GM12878 (cell line): ENCODE results near the gene CACNA2D3. TPM values are rescaled to one million over a fixed set of nuclear protein-coding genes. Genes with fewer than 3 reads are reported as not detected.

Experiments used
- ATAC-seq: fragments of 200-7000 bp; cut with Tn5 transposase; 3 replicates; pipeline ENCODE4 v1.9.1; 2020; ENCODE audit warnings: mild to moderate bottlenecking, moderate library complexity
- BruUV-seq: library from RNA; stranded (reverse); fragments of 400-500 nt; replicated peaks from 2 replicates; lab custom pipeline; 2021; lab: Mats Ljungman, UMichigan
- CTCF ChIA-PET: fragments of 300-600 bp; sonication (Branson Sonifier 250); formaldehyde crosslinking; extraction: SDS; loops from one replicate; lab custom pipeline; 2021; ENCODE audit warnings: inconsistent platforms; lab: Yijun Ruan, JAX
- POLR2A ChIA-PET: fragments of 350-600 bp; formaldehyde crosslinking; extraction: SDS; loops from one replicate; lab custom pipeline; 2021; ENCODE audit warnings: inconsistent platforms; lab: Charles Lee
- RAD21 ChIA-PET: fragments of 300-600 bp; sonication (Branson Sonifier 250); formaldehyde crosslinking; loops from one replicate; lab custom pipeline; 2023; ENCODE audit warnings: antibody characterized with exemption; ENCODE audit not compliant: unreplicated experiment; lab: Charles Lee
- SMC1A ChIA-PET: fragments of 300-600 bp; sonication (Branson Sonifier 250); formaldehyde crosslinking; loops from one replicate; lab custom pipeline; 2023; ENCODE audit not compliant: unreplicated experiment, uncharacterized antibody; lab: Charles Lee
- DNase-seq: peaks from one replicate; pipeline ENCODE4 v3.0.0-alpha.2; 2011; ENCODE audit warnings: low read depth, low spot score
- FAIRE-seq: peaks from 3 replicates; lab custom pipeline; 2011; peaks lifted over from hg19 to GRCh38; lab: Jason Lieb, UNC
- H2AFZ ChIP-seq: 2 replicates; pipeline ENCODE4 v1.6.0; 2011; ENCODE audit warnings: low read depth, low read length, control low read depth; ENCODE audit not compliant: control insufficient read depth
- H3K27ac ChIP-seq: 2 replicates; pipeline ENCODE4 v1.5.1; 2011; ENCODE audit warnings: control low read depth; ENCODE audit not compliant: control insufficient read depth, insufficient read depth
- H3K27me3 ChIP-seq, 2 experiments: replicated peaks in 1 of 2; 2 replicates each; pipeline versions ENCODE4 v1.6.0 to v1.6.1; 2011; ENCODE audit warnings: low read length in 1 of 2; ENCODE audit not compliant: control insufficient read depth in 2 of 2, insufficient read depth in 2 of 2
- H3K36me3 ChIP-seq, 2 experiments: 2 replicates each; pipeline ENCODE4 v1.5.1; 2011; ENCODE audit warnings: low read length in 1 of 2; ENCODE audit not compliant: control insufficient read depth in 2 of 2, insufficient read depth in 2 of 2
- H3K4me1 ChIP-seq: 2 replicates; pipeline ENCODE4 v1.6.1; 2011; ENCODE audit warnings: mild to moderate bottlenecking, low read length, moderate library complexity, mixed read lengths; ENCODE audit not compliant: control insufficient read depth, insufficient read depth
- H3K4me2 ChIP-seq: 2 replicates; pipeline ENCODE4 v1.6.0; 2011; ENCODE audit warnings: control low read depth; ENCODE audit not compliant: control insufficient read depth, insufficient read depth
- H3K4me3 ChIP-seq: fragments of 200-600 bp; sonication (generic); 2 replicates; pipeline ENCODE4 v1.5.1; 2016
- H3K79me2 ChIP-seq: 2 replicates; pipeline ENCODE4 v1.6.0; 2011; ENCODE audit warnings: low read length; ENCODE audit not compliant: control insufficient read depth, insufficient read depth
- H3K9ac ChIP-seq: 2 replicates; pipeline ENCODE4 v1.8.0; 2011; ENCODE audit warnings: low read length, control low read depth, mixed read lengths; ENCODE audit not compliant: control insufficient read depth, insufficient read depth
- H3K9me3 ChIP-seq: replicated peaks from 3 replicates; pipeline ENCODE4 v1.5.1; 2011; ENCODE audit warnings: mild to moderate bottlenecking, low read length; ENCODE audit not compliant: control insufficient read depth, insufficient read depth
- H4K20me1 ChIP-seq: 2 replicates; pipeline ENCODE4 v1.6.0; 2011; ENCODE audit not compliant: control insufficient read depth, insufficient read depth
- ATF3 ChIP-seq: IDR thresholded peaks from 2 replicates; pipeline ENCODE4 v1.6.1; 2011; ENCODE audit warnings: low read depth, mild to moderate bottlenecking, low read length, moderate library complexity, borderline replicate concordance; ENCODE audit errors: extremely low read depth
- BACH1 ChIP-seq: fragments of 450-650 bp; IDR thresholded peaks from 2 replicates; pipeline ENCODE4 v1.6.1; 2017; ENCODE audit warnings: mild to moderate bottlenecking, borderline replicate concordance
- ELK1 ChIP-seq: IDR thresholded peaks from 2 replicates; pipeline ENCODE4 v1.6.1; 2012; ENCODE audit warnings: low read depth, low read length, improper control_type of control experiment
- MEF2B ChIP-seq: fragments of 450-650 bp; IDR thresholded peaks from 2 replicates; pipeline ENCODE4 v1.6.1; 2018; ENCODE audit warnings: mild to moderate bottlenecking, moderate library complexity; ENCODE audit not compliant: partially characterized antibody, poor library complexity, severe bottlenecking
- MYB ChIP-seq: fragments of 150-350 bp; IDR thresholded peaks from 2 replicates; pipeline ENCODE4 v1.6.1; 2014; ENCODE audit warnings: mild to moderate bottlenecking, low read depth, low read length, borderline replicate concordance
- NBN ChIP-seq: fragments of 450-650 bp; IDR thresholded peaks from 2 replicates; pipeline ENCODE4 v1.6.1; 2016
- NR2F1 ChIP-seq: fragments of 450-650 bp; conservative IDR thresholded peaks from 2 replicates; pipeline ENCODE4 v1.6.1; 2017; ENCODE audit warnings: mild to moderate bottlenecking
- RAD51 ChIP-seq: fragments of 450-650 bp; IDR thresholded peaks from 2 replicates; pipeline ENCODE4 v1.6.1; 2016; ENCODE audit warnings: moderate library complexity, mild to moderate bottlenecking, inconsistent platforms
- SIN3A ChIP-seq: IDR thresholded peaks from 2 replicates; pipeline ENCODE4 v1.6.1; 2012; ENCODE audit warnings: low read depth, low read length, improper control_type of control experiment
- SMAD5 ChIP-seq: IDR thresholded peaks from 2 replicates; pipeline ENCODE4 v1.6.1; 2016; ENCODE audit warnings: antibody characterized with exemption, low read depth
- SRF ChIP-seq, 2 experiments: IDR thresholded peaks; 2 replicates each; pipeline ENCODE4 v1.6.1; 2011; ENCODE audit warnings: low read depth in 2 of 2, low read length in 2 of 2, mild to moderate bottlenecking in 1 of 2, moderate library complexity in 1 of 2
- STAT3 ChIP-seq: IDR thresholded peaks from 2 replicates; pipeline ENCODE4 v1.6.1; 2011; ENCODE audit warnings: low read depth, low read length, improper control_type of control experiment
- TBL1XR1 ChIP-seq: IDR thresholded peaks from 2 replicates; pipeline ENCODE4 v1.6.1; 2012; ENCODE audit warnings: low read depth, low read length, improper control_type of control experiment
- ZNF622 ChIP-seq: fragments of 450-650 bp; IDR thresholded peaks from 2 replicates; pipeline ENCODE4 v1.6.1; 2017; ENCODE audit warnings: mild to moderate bottlenecking, inconsistent platforms
- ZZZ3 ChIP-seq: IDR thresholded peaks from 2 replicates; pipeline ENCODE4 v1.6.1; 2011; ENCODE audit warnings: low read depth; ENCODE audit not compliant: control insufficient read depth, insufficient read length
- WGBS: methylation state at CpG from one replicate; pipeline ENCODE4 v1.1.6; 2016; ENCODE audit warnings: low lambda C conversion rate; ENCODE audit not compliant: insufficient replicate concordance, insufficient coverage; ENCODE audit errors: missing lambda C conversion rate; 5-methylcytosine and 5-hydroxymethylcytosine counted together
- in situ Hi-C: fragments of 300-500 bp; cut with MboI; formaldehyde crosslinking; loops from 9 replicates; pipeline ENCODE4 v1.14.3; 2018; ENCODE audit warnings: mixed read lengths
- intact Hi-C: fragments of 100-400 bp; cut with micrococcal nuclease; formaldehyde crosslinking; loops from one replicate; pipeline ENCODE4 v1.14.2; 2022; ENCODE audit not compliant: unreplicated experiment
- polyA plus RNA-seq, 11 experiments: library from polyadenylated mRNA; depleted of rRNA in 4 of 11; unstranded in 6 of 11; stranded (reverse) in 5 of 11; fragments of >200 nt; fragmentation: Nextera tagmentation in 4 of 11; fragmentation: Illumina TruSeq in 1 of 11; extraction: Ambion mirVana in 4 of 11; extraction: Trizol in 1 of 11; gene quantifications; 1 replicate in 1 of 11; 2 replicates in 10 of 11; pipeline versions ENCODE4 v1.2.1 to v1.2.3, GENCODE V29; 2011 to 2016; ENCODE audit warnings: inconsistent platforms in 2 of 11, missing spikeins in 2 of 11, low read depth in 1 of 11
- total RNA-seq, 4 experiments: library from RNA; depleted of rRNA in 3 of 4; stranded (reverse); fragments of >200 nt in 3 of 4; fragmentation: Illumina TruSeq in 1 of 4; extraction: Trizol in 1 of 4; gene quantifications; 2 replicates each; pipeline versions ENCODE4 v1.2.1 to v1.2.3, GENCODE V29; 2013 to 2021

Gene CACNA2D3
- total and polyA plus RNA-seq, 10 of the 15 experiments (the other 5 are each of a cell fraction or from before 2014, with no cell fraction given), result not detected

- H3K4me3 ChIP-seq, result no peak overlapping the region
- intact Hi-C loops, result no loop called here
- ChIA-PET SMC1A (no interaction called here), POLR2A (no interaction called here), RAD21 (no interaction called here), CTCF (no interaction called here)
- DNase-seq (no peak), ATAC-seq (no peak), FAIRE-seq (no peak)
- no peak overlapping the region for H2AFZ ChIP-seq
- TF ChIP-seq TBL1XR1, result no peak
- no peak for TF ChIP-seq ATF3
- no peak for TF ChIP-seq NR2F1
- no peak for TF ChIP-seq SRF (IDR thresholded peaks at IDR 0.05; ENCODE audit: low read depth in 2 of 2, low read length in 2 of 2)
- no peak for TF ChIP-seq STAT3
- no peak for TF ChIP-seq SMAD5
- no peaks in the 10 kb centered on the region for H3K9me3 ChIP-seq
- no peak overlapping the region for H3K27ac ChIP-seq
- no peak overlapping the region for H3K4me2 ChIP-seq
- H3K4me1 ChIP-seq, result no peaks in the 10 kb centered on the region
- H4K20me1 ChIP-seq, result no peaks in the 10 kb centered on the region
- H3K36me3 ChIP-seq, result no peaks in the 10 kb centered on the region
- BruUV-seq, result no TSS peak
- 0 out of 4 replicates have a peak, but pooled peaks cover 0 to 2% of the 10 kb centered on the region in 2 experiments for H3K27me3 ChIP-seq
- in situ Hi-C loops, result no loop called here
- 1% methylated on average over 5 of the region's 5 CpGs for WGBS
- H3K79me2 ChIP-seq, result no peaks in the 10 kb centered on the region
- no peak overlapping the region for H3K9ac ChIP-seq
These were observed 79.7 kb downstream of the CACNA2D3 start for GRCh38 chr3:54202054-54202453.

- ChIA-PET CTCF (no interaction called here), POLR2A (no interaction called here), SMC1A (no interaction called here), RAD21 (no interaction called here)
- no peaks in the 10 kb centered on the region for H3K79me2 ChIP-seq
- H2AFZ ChIP-seq, result no peak overlapping the region
- H4K20me1 ChIP-seq, result no peaks in the 10 kb centered on the region
- no peak overlapping the region for H3K27ac ChIP-seq
- WGBS, result 0% methylated on average over 5 of the region's 5 CpGs
- FAIRE-seq (no peak), DNase-seq (no peak), ATAC-seq (no peak)
- no peaks in the 10 kb centered on the region for H3K36me3 ChIP-seq
- BruUV-seq, result no TSS peak
- H3K27me3 ChIP-seq, result 0 out of 4 replicates have a peak, but pooled peaks cover 0 to 2% of the 10 kb centered on the region in 2 experiments
- in situ Hi-C loops (no loop called here), intact Hi-C loops (no loop called here)
- no peak overlapping the region for H3K4me3 ChIP-seq
- no peak overlapping the region for H3K4me2 ChIP-seq
- H3K9me3 ChIP-seq, result no peaks in the 10 kb centered on the region
- H3K9ac ChIP-seq, result no peak overlapping the region
- no peaks in the 10 kb centered on the region for H3K4me1 ChIP-seq
- TF ChIP-seq RAD51, result no peak
- no peak for TF ChIP-seq MYB
- no peak for TF ChIP-seq ELK1
- TF ChIP-seq SIN3A, result no peak
- no peak for TF ChIP-seq ZZZ3
- no peak for TF ChIP-seq ZNF622
- no peak for TF ChIP-seq NBN
- no peak for TF ChIP-seq MEF2B
- TF ChIP-seq BACH1, result no peak
These were observed 80.4 kb downstream of the CACNA2D3 start for GRCh38 chr3:54202651-54203248.
